ENCODE results near the gene PNPLA3. TPM values are rescaled to one million over a fixed set of nuclear protein-coding genes. Genes with fewer than 3 reads are reported as not detected.

The PNPLA3 gene
- total RNA-seq, 1 experiment from 2014 or later, result 0.36 TPM

DNA sequence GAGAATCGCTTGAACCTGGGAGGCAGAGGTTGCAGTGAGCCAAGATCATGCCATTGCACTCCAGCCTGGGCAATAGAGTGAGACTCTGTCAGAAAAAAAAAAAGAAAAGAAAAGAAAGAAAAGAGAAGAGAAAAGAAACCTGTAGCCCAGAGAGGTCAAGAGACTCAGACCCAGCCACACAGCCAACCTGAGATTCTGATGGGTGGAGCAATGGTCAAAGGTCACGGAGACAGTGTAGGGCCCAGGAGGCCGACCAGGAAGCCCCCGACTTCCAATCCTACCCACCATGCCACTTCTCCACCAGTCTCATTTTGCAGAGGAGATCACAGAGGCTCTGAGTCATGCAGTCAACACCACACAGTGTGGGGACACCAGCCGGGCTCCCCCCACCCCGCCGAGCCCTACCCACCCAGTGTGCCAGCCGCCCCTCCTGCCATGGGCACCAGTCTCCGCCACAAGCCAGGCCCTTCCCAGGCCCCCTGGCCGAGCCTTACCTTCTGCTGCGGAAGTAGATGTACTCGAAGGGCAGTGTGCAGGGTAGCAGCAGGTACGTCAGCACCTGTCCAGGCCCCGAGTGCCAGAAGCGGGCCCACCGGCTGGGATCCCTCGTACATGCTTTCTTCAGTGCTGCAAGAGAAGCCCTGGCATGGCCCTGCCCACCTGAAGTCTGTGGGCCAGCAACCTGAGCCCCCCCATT is 39.7 kb upstream of the PNPLA3 start:
- no peak for TF ChIP-seq EZH2 (IDR thresholded peaks at IDR 0.05; ENCODE audit: low read length, unreplicated experiment)
- no peak overlapping the region for H3K4me2 ChIP-seq (ENCODE audit: low read length)
- no peaks in the 10 kb centered on the region for H3K9me2 ChIP-seq (replicated peaks; ENCODE audit: low read length)
- H3K27ac ChIP-seq (ENCODE audit: low read length), result no peak overlapping the region
- ATAC-seq (no peak), DNase-seq (no peak)
- no TSS peak for BruUV-seq (replicated peaks)
- no peak overlapping the region for H3K9ac ChIP-seq (ENCODE audit: low read length)
- no peaks in the 10 kb centered on the region for H3K36me3 ChIP-seq (ENCODE audit: low read depth, low read length)
- no peak overlapping the region for H2AFZ ChIP-seq (ENCODE audit: low read length)
- no peaks in the 10 kb centered on the region for H3K9me3 ChIP-seq (ENCODE audit: low read length)
- ChIA-PET POLR2A (ENCODE audit: unreplicated experiment) (no interaction called here), CTCF (interaction anchor here (0.7 to 1.5 kb wide), 6 partner anchors 14 to 62 kb away, joined by 3 to 10 read pairs (median 6); no protein-coding TSS in a partner anchor)
- intact Hi-C loops (cut with micrococcal nuclease), result no loop called here
- no peaks in the 10 kb centered on the region for H3K27me3 ChIP-seq (ENCODE audit: low read length)
- H3K79me2 ChIP-seq (ENCODE audit: low read length), result no peaks in the 10 kb centered on the region
- H4K20me1 ChIP-seq (ENCODE audit: low read length), result no peaks in the 10 kb centered on the region
- no peaks in the 10 kb centered on the region for H3F3A ChIP-seq (ENCODE audit: low read length, unreplicated experiment)
- H3K4me1 ChIP-seq (ENCODE audit: insufficient read depth, low read length), result no peaks in the 10 kb centered on the region
- H3K4me3 ChIP-seq (ENCODE audit: low read length), result no peak overlapping the region

DNA sequence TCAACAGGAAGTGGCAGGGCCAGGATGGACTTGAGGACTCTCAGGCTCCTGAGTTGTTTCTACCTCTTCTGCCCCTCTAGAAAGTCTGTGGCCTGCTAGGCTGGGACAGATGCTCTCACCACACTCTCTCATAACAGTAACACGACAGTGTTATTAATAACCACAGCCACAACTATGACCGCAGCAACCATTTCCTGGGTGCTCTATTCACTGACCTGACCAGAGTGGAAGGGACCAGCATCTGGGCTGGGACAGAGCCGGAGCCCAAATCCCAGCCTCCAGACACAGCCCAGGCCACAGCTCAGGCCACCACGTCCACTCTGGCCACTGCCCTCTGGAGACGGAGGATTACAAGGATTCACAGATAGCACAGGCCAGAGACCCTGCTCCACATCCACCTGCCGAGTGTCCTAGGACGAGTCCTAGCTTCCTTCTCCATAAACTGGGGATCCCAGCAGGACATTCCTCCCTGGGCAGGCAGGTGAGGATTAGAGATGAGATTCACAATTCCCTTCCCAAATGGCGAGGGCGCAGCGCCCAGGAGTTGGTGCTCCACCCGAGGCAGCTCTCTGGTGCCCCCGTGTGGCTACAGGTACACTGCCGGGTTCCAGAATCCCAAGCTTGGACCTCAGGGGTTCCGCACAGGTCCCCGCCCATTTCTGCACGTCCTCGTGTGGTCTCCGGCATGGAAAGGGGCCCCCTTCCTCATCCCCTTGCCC is 38.8 kb upstream of the PNPLA3 start:
- Histone ChIP-seq H3K27me3 (ENCODE audit: low read length) (no peaks in the 10 kb centered on the region), H3K27ac (ENCODE audit: low read length) (no peak overlapping the region), H3K4me3 (ENCODE audit: low read length) (no peak overlapping the region), H3K9me2 (replicated peaks; ENCODE audit: low read length) (no peaks in the 10 kb centered on the region), H3K79me2 (ENCODE audit: low read length) (no peaks in the 10 kb centered on the region), H3F3A (ENCODE audit: low read length, unreplicated experiment) (no peaks in the 10 kb centered on the region), H3K36me3 (ENCODE audit: low read depth, low read length) (no peaks in the 10 kb centered on the region), H3K4me1 (ENCODE audit: insufficient read depth, low read length) (no peaks in the 10 kb centered on the region), H3K9ac (ENCODE audit: low read length) (no peak overlapping the region), H3K9me3 (ENCODE audit: low read length) (no peaks in the 10 kb centered on the region), H4K20me1 (ENCODE audit: low read length) (no peaks in the 10 kb centered on the region), H2AFZ (ENCODE audit: low read length) (0 out of 2 replicates have a peak overlapping the region, but pooled peaks have one; percentile 34), H3K4me2 (ENCODE audit: low read length) (no peak overlapping the region)
- ChIA-PET POLR2A (ENCODE audit: unreplicated experiment) (no interaction called here), CTCF (interaction anchor here (0.5 to 1.5 kb wide), 2 partner anchors 61 to 67 kb away, joined by 4 to 7 read pairs; no protein-coding TSS in a partner anchor)
- intact Hi-C loops (cut with micrococcal nuclease), result no loop called here
- peak; percentile 54 for DNase-seq
- BruUV-seq (replicated peaks), result no TSS peak
- TF ChIP-seq, protein P1, sequence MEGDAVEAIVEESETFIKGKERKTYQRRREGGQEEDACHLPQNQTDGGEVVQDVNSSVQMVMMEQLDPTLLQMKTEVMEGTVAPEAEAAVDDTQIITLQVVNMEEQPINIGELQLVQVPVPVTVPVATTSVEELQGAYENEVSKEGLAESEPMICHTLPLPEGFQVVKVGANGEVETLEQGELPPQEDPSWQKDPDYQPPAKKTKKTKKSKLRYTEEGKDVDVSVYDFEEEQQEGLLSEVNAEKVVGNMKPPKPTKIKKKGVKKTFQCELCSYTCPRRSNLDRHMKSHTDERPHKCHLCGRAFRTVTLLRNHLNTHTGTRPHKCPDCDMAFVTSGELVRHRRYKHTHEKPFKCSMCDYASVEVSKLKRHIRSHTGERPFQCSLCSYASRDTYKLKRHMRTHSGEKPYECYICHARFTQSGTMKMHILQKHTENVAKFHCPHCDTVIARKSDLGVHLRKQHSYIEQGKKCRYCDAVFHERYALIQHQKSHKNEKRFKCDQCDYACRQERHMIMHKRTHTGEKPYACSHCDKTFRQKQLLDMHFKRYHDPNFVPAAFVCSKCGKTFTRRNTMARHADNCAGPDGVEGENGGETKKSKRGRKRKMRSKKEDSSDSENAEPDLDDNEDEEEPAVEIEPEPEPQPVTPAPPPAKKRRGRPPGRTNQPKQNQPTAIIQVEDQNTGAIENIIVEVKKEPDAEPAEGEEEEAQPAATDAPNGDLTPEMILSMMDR (conservative IDR thresholded peaks at IDR 0.05; ENCODE audit: low read depth, low read length), result peak; percentile 67
- TF ChIP-seq EZH2phosphoT487 (IDR thresholded peaks at IDR 0.05; ENCODE audit: borderline replicate concordance, low read length) (no peak), EZH2 (IDR thresholded peaks at IDR 0.05; ENCODE audit: low read length, unreplicated experiment) (no peak)
- peak; percentile 46 for ATAC-seq

DNA sequence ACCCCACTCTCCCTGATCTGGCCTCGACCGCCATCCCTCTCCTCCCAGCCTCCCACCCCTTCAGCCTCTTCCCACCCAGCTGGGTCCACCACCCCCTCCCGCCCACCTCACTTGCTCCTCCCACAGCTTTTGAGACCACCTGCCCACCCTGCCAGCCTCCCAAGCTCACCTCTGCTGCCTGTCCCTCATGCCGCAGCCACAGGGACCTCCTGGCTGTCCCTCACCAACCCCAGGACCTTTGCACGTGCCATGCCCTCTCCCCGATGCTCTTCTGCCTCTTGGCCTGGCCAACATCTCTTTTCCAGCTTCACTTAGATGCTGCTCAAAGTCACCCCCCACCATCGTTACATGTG is 38.3 kb upstream of the PNPLA3 start:
- H3K27me3 ChIP-seq (ENCODE audit: low read length), result peaks cover 4% of the 10 kb centered on the region; the same call in 1 of the 2 replicates
- H3K9ac ChIP-seq (ENCODE audit: low read length), result no peak overlapping the region
- no TSS peak for BruUV-seq (replicated peaks)
- DNase-seq (no peak), ATAC-seq (no peak)
- no peaks in the 10 kb centered on the region for H3K9me2 ChIP-seq (replicated peaks; ENCODE audit: low read length)
- H3K4me1 ChIP-seq (ENCODE audit: insufficient read depth, low read length), result no peaks in the 10 kb centered on the region
- no peak overlapping the region for H3K4me2 ChIP-seq (ENCODE audit: low read length)
- ChIA-PET POLR2A (ENCODE audit: unreplicated experiment) (no interaction called here), CTCF (interaction anchor here (0.5 to 1.5 kb wide), 2 partner anchors 61 to 67 kb away, joined by 4 to 7 read pairs; no protein-coding TSS in a partner anchor)
- no peak overlapping the region for H3K27ac ChIP-seq (ENCODE audit: low read length)
- H3K4me3 ChIP-seq (ENCODE audit: low read length), result no peak overlapping the region
- no peaks in the 10 kb centered on the region for H3K36me3 ChIP-seq (ENCODE audit: low read depth, low read length)
- TF ChIP-seq, protein P1 (conservative IDR thresholded peaks at IDR 0.05; ENCODE audit: low read depth, low read length), result no peak
- no peak for TF ChIP-seq EZH2 (IDR thresholded peaks at IDR 0.05; ENCODE audit: low read length, unreplicated experiment)
- TF ChIP-seq EZH2phosphoT487 (IDR thresholded peaks at IDR 0.05; ENCODE audit: borderline replicate concordance, low read length), result no peak
- intact Hi-C loops (cut with micrococcal nuclease), result no loop called here
- H2AFZ ChIP-seq (ENCODE audit: low read length), result no peak overlapping the region
- H3F3A ChIP-seq (ENCODE audit: low read length, unreplicated experiment), result no peaks in the 10 kb centered on the region
- no peaks in the 10 kb centered on the region for H3K79me2 ChIP-seq (ENCODE audit: low read length)
- no peaks in the 10 kb centered on the region for H4K20me1 ChIP-seq (ENCODE audit: low read length)
- H3K9me3 ChIP-seq (ENCODE audit: low read length), result no peaks in the 10 kb centered on the region
